ENCODE results near the gene CEP250.
A peak's percentile ranks its signal among the peaks of the same experiment; 100 is the strongest.
"Not testable (repeated sequence)": the region's sequence is repeated elsewhere in the genome, so short reads cannot be mapped to it uniquely, and the experiment has no call there.

Gene CEP250

DNA sequence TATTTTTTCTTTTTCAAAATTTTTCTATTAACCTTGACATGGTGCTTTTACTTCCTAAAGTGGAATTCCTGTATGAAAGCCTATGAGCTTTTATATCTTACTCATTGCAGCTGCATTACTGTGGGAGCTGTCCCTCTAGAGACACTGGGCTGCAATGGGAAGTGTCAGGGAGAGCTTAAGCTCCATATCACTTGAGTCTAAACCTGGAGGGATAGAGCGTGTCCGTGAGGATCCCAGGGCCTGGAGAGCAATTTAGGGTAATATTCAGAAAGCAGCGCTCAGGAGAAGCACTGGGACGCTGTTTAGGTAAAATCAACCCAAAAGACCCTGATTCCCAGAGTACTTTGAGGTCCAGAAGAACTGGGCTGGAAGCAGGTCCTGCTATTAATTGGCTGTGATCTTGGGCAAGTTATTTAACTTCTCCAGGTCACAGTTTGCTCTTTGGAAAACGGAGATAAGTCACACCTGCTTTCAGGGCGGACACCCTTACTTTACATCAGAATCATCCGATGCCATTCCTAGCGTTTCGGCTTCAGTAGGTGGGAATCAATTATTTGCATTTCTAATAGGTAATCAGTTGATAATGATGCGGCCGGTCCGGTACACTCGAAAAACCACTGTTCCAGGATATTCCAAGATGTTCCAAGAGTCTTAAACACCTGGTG, 85.9 kb downstream of the CEP250 start:
- DNase-seq, result no peak

DNA sequence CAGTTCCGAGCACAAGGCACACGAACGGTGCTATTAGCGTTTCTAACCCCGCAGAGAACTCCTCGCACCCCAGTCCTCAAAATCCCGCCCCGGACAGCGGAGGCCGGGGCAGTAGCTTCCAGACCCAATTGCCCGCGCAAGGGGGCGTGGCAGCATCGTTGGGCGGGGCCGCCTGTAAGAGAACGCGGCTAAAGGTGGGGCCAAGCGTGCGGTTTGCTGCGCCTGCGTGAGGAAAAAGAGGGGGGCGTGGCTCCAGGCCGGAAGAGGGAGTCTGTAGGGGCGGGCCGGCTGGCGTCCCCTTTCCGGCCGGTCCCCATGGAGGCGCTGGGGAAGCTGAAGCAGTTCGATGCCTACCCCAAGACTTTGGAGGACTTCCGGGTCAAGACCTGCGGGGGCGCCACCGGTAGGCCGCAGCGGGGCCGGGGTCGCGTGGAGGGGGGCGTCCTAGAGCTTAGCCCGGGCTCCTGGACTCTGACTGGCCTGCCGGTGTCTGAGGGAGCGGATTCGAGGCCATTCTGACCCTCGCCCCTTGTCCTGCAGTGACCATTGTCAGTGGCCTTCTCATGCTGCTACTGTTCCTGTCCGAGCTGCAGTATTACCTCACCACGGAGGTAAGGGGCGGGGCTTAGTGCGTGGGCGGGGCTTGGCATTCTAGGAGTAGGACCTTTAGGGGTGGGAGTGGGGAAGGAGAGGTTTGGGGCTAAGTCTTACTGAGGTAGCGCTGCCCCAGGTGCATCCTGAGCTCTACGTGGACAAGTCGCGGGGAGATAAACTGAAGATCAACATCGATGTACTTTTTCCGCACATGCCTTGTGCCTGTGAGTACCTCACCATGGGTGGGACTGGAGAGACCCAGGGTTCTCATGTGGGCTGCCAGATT, 86.6 kb downstream of the CEP250 start, which contains the start of gene ERGIC3:
Gene ERGIC3 (plus strand): TSS at position 296 of the 880 bp plus-strand sequence. CDS start 20 bp downstream, at position 316.
- peak; percentile 100 for DNase-seq

- no peak for DNase-seq
Measured at GRCh38 chr20:35542990-35543389, 87.6 kb downstream of the CEP250 start.

DNA sequence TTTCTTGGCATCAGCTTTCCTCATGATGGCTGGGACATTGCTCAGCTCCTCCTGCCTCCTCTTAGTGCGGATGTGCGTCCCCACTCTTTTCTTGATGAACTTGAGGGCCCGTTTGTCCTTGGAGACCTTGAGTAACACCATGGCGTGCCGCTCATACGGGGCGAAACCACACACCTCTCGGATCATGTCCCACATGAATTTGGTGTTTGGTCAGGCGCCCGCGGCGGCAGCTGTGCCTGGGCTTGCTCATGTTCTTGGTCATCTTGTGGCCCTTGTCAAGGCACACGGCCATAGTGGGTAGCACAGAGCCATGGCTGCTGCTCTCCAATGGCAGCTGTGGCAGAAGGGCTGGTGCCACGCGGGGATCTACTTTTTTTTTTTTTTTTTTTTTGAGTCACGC, 89.0 kb downstream of the CEP250 start:
- DNase-seq, result no peak

- DNase-seq, result not testable (repeated sequence)
Measured at GRCh38 chr20:35544941-35545340, 89.5 kb downstream of the CEP250 start.

- DNase-seq, result no peak
Measured at GRCh38 chr20:35546127-35546526, 90.7 kb downstream of the CEP250 start.

- DNase-seq, result no peak
Measured at GRCh38 chr20:35547329-35547728, 91.9 kb downstream of the CEP250 start.

DNA sequence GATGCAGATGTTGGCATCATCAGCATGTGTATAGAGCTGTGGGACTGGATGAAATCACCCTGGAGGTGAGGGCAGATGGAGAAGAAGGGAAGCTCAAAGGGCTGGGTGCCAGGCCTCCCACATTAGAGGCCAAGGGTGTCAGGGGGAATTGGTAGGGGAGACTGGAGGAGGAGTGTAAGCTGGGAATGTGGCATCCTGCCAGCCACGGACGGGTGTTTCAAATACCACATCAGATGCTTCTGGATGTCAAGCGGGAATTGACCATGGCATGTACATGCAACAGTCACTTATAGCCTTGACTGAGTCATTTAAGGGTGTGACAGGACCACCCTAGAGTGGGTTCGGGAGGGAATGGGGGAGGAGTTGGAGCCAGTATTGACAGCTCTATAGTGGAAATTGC, 96.1 kb downstream of the CEP250 start:
- DNase-seq, result no peak

DNA sequence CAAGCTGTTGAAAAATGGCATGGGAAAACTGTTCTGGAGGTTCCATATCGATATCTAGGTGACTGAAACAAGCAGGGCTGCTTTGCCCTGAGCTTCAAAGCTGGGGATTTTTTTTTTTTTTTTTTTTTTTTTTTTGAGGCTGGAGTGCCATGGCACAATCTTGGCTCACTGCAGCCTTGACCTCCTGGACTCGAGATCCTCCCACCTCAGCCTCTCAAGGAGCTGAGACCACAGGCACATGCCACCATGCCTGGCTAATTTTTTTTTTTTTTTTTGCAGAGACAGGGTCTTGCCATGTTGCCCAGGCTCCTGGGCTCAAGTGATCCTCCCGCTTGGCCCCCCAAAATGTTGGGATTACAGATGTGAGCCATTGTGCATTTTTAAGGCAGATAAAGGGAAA, 97.5 kb downstream of the CEP250 start:
- DNase-seq, result no peak

DNA sequence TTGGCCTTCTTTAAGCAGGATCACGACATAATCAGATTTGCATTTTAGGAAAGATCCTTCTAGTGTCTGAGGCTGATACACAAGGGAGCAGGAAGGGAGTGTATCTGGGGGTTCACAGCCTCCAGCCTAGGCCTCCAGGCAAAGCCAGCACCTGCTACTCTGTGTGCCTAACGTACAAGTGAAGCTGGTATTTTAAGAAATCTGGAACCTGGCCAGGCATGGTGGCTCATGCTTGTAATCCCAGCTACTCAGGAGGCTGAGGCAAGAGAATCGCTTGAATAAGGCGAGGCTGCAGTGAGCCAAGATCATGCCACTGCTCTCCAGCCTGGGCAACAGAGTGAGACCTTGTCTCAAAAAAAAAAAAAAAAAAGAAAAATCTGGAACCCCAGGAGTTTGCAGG, 100.1 kb downstream of the CEP250 start:
- DNase-seq, result not testable (repeated sequence)

DNA sequence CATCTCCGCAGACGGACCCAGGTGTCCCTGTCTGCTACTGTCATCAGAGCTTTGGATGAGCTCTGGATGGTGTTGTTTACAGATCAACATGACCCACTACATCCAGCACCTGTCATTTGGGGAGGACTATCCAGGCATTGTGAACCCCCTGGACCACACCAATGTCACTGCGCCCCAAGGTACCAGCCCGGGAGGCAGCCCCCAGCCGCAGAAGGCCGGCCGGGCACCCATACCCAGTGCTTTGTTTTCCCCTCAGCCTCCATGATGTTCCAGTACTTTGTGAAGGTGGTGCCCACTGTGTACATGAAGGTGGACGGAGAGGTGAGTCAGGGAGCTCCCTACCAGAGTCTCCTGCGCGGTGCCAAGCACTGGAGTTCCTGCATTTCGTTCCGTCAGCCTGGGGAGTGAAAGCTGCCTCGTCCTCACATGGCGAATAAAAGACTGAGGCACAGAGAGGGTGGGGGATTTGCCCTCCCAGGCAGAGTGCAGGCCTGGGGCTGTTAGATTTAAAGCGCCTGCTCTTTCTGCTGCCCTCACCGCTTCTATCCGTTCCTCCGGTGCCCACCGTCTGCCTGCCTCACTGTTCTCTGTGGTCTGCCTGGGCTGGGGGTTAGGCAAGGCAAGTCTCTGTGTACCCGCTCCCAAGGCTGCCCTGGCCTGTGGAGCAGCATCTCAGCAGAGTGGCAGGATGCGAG, 100.7 kb downstream of the CEP250 start:
- DNase-seq, result no peak

GRCh38 chr20:35556871-35557270, 101.5 kb downstream of the CEP250 start:
- no peak for DNase-seq

GRCh38 chr20:35558451-35558850, 103.1 kb downstream of the CEP250 start:
- DNase-seq, result no peak

DNA sequence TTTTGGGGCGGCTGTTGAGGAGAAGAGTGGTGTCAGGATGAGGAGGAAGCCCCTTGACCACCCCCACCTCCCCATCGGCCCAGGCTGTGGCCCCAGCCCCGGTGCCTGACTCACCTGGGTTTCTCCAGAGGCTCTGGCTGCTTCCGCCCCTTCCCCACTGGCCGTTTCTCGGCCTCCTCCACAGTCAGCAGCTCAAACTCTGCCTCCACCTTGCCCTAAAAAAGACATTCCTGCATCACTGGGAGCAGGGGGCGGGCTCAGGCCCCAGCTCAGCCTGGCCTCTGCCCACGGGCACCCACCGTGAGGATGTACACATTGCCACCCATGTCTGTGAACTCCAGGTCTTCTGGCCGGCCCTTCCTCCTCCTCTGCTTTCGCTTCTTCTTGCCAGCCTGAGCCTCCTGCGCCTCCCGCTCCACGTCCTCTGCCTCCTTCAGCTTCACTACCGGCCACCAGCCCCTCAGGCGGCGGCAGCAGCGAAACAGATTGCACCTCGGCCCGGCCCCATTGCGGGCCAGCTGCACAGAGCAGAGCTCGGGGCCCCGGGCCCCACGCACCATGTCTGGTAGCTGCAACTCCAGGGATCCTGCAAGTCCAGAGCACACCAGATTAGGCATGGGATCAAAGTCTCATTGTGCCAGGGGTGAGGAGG, 103.8 kb downstream of the CEP250 start:
- no peak for DNase-seq

DNA sequence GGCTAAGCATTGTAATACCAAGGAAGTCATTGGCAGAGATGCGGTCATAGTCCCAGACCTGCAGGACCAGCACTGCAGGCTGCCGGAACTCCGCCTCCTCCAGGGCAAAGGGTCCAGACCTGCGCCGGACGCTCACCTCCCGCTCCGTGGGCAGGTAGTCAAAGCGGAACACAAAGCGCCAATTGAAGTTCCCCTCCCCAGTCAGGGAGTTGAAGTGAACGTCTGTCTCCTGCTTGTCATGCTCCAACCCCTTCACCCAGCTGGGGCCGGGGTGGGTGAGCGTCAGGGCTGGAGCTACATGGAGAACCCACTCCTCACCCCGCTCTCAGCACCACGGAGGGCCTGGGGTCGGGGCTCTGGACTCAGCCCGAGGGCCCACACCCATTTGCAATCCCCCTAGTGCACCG, 104.7 kb downstream of the CEP250 start:
- DNase-seq, result no peak

DNA sequence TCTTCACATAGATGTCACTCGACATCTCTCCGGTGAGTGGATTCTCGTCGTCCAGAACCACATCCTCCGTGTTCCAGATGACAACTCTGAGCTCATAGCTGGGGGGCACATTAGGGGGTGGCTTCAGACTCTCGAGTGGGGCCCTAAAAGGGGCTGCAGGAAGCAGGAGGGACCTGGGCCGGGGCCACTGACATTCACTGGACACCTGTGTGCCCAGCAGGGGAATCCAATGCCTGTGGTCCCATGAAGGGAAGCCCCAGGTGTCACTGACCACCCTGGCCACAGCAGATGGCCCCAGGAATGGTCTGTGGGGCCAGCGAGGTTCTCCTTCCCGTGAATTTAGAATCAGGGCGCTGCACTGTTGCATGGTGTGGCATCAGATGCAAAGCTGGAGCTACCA, 105.1 kb downstream of the CEP250 start:
- no peak for DNase-seq

DNA sequence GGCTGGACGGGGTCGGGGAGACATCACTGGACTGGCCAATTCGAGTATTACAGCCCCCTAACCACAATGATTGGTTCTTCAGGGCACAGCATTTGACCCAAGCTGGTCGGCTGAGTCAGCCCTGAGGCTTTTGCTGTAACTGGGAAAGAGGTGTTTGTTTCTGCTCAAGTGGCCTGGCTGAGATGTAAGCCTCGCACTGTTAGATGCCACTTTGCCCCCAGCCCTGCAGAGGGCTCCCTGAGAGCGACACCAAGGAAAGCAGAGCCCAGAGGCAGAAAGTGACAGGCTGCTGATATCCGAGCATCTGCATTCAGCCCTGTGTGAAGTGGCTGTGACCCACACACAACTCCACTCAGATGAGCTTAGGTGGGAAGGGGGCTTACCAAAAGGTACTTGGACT, 105.9 kb downstream of the CEP250 start:
- peak in 1 of 2 experiments; percentile 79 for DNase-seq

GRCh38 chr20:35561671-35562070, 106.3 kb downstream of the CEP250 start:
- DNase-seq, result no peak

DNA sequence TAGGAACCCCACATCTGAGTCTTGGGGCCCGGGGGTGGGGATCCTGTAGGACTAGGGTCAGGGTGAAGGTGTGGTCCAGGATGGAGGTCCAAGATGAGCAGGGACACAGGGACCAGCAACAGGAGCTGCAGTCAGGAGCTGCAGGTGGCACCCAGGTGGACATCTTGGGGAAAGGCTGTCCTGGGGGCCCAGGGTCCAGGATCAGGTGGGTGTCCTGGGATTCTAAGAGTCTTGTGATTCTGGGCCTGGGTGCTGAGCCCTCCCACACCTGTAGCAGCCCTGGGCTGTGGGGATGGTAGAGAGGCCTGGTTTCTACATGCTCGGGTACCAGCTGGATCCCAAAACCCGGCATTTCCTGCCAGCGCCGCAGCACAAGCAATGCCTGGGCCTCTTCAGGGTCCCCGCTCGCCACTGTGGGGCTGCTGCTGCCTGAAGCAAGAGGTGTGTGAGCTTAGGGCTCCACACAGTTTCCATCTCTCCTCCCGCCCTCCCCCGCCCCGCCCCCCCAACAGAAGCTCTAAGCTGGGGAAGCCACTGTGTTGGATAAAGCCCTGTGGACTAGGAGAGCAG, 107.2 kb downstream of the CEP250 start:
- no peak for DNase-seq

GRCh38 chr20:35563834-35564233, 108.4 kb downstream of the CEP250 start:
- no peak for DNase-seq

GRCh38 chr20:35564905-35565304, 109.5 kb downstream of the CEP250 start:
- no peak for DNase-seq

GRCh38 chr20:35568645-35569044, 113.2 kb downstream of the CEP250 start:
- peak; percentile 45 to 60 for DNase-seq

Data from SW 1271 (cell line).